ENCODE data around the gene CAMK2N1. TPM values are rescaled to one million over a fixed set of nuclear protein-coding genes. Genes with fewer than 3 reads are reported as not detected.

The CAMK2N1 gene
- polyA plus RNA-seq, 1 donor (not counting 4 experiments of a cell fraction or from before 2014, with no cell fraction given), result 46.0 TPM

- Histone ChIP-seq H3K79me2 (ENCODE audit: control insufficient read depth, insufficient read depth, low read length) (no peaks in the 10 kb centered on the region), H2AFZ (ENCODE audit: control insufficient read depth, low read length) (no peak overlapping the region), H3K27ac (ENCODE audit: control insufficient read depth, insufficient read depth, low read length) (no peak overlapping the region), H4K20me1 (ENCODE audit: control insufficient read depth, extremely low read depth, insufficient read depth, low read length) (no peaks in the 10 kb centered on the region), H3K4me3 (ENCODE audit: control insufficient read depth in 2 of 3, extremely low read depth in 1 of 3, insufficient read depth in 2 of 3, low read depth in 1 of 3, low read length in 3 of 3) (no peak overlapping the region), H3K4me1 (ENCODE audit: control insufficient read depth, extremely low read depth, insufficient read depth, low read length) (peaks cover 33% of the 10 kb centered on the region), H3K36me3 (ENCODE audit: control insufficient read depth in 2 of 2, extremely low read depth in 1 of 2, insufficient read depth in 2 of 2, low read length in 2 of 2) (no peaks in the 10 kb centered on the region), H3K9me3 (ENCODE audit: control insufficient read depth, low read depth, low read length) (no peaks in the 10 kb centered on the region), H3K27me3 (ENCODE audit: control insufficient read depth, extremely low read depth, insufficient read depth, low read length) (no peaks in the 10 kb centered on the region), H3K4me2 (ENCODE audit: control insufficient read depth, extremely low read depth, insufficient read depth, low read depth, low read length) (no peak overlapping the region), H3K9ac (ENCODE audit: control insufficient read depth, extremely low read depth, insufficient read depth, low read length) (no peak overlapping the region), H3K9me1 (ENCODE audit: control insufficient read depth, extremely low read depth, insufficient read depth, low read length) (no peaks in the 10 kb centered on the region)
- TF ChIP-seq EZH2 (IDR thresholded peaks at IDR 0.05; ENCODE audit: low read length), result no peak
- no peak for TF ChIP-seq CTCF (optimal IDR thresholded peaks at IDR 0.05 in 1 of 3, IDR thresholded peaks at IDR 0.05 in 1 of 3, conservative IDR thresholded peaks at IDR 0.05 in 1 of 3; ENCODE audit: extremely low read depth in 1 of 3, insufficient read depth in 2 of 3, low read length in 3 of 3)
- dilution Hi-C loops (cut with MboI; ENCODE audit: extremely low pct_ligation_motif_present, low sequenced_read_pairs), result no loop called here
- FAIRE-seq (no peak), DNase-seq (ENCODE audit: low read depth, low spot score) (no peak)
Observed at GRCh38 chr1:20491866-20492265, 5.9 kb upstream of the CAMK2N1 start.

- no peak overlapping the region for H3K27ac ChIP-seq (ENCODE audit: control insufficient read depth, insufficient read depth, low read length)
- H4K20me1 ChIP-seq (ENCODE audit: control insufficient read depth, extremely low read depth, insufficient read depth, low read length), result no peaks in the 10 kb centered on the region
- no peaks in the 10 kb centered on the region for H3K36me3 ChIP-seq (ENCODE audit: control insufficient read depth in 2 of 2, extremely low read depth in 1 of 2, insufficient read depth in 2 of 2, low read length in 2 of 2)
- no peak overlapping the region for H2AFZ ChIP-seq (ENCODE audit: control insufficient read depth, low read length)
- H3K9ac ChIP-seq (ENCODE audit: control insufficient read depth, extremely low read depth, insufficient read depth, low read length), result no peak overlapping the region
- H3K9me1 ChIP-seq (ENCODE audit: control insufficient read depth, extremely low read depth, insufficient read depth, low read length), result no peaks in the 10 kb centered on the region
- H3K79me2 ChIP-seq (ENCODE audit: control insufficient read depth, insufficient read depth, low read length), result no peaks in the 10 kb centered on the region
- H3K27me3 ChIP-seq (ENCODE audit: control insufficient read depth, extremely low read depth, insufficient read depth, low read length), result no peaks in the 10 kb centered on the region
- FAIRE-seq (no peak), DNase-seq (ENCODE audit: low read depth, low spot score) (no peak)
- no peaks in the 10 kb centered on the region for H3K9me3 ChIP-seq (ENCODE audit: control insufficient read depth, low read depth, low read length)
- H3K4me1 ChIP-seq (ENCODE audit: control insufficient read depth, extremely low read depth, insufficient read depth, low read length), result peaks cover 27% of the 10 kb centered on the region
- no peak overlapping the region for H3K4me2 ChIP-seq (ENCODE audit: control insufficient read depth, extremely low read depth, insufficient read depth, low read depth, low read length)
- no peak for TF ChIP-seq CTCF (optimal IDR thresholded peaks at IDR 0.05 in 1 of 3, IDR thresholded peaks at IDR 0.05 in 1 of 3, conservative IDR thresholded peaks at IDR 0.05 in 1 of 3; ENCODE audit: extremely low read depth in 1 of 3, insufficient read depth in 2 of 3, low read length in 3 of 3)
- no peak for TF ChIP-seq EZH2 (IDR thresholded peaks at IDR 0.05; ENCODE audit: low read length)
- no peak overlapping the region for H3K4me3 ChIP-seq (ENCODE audit: control insufficient read depth in 2 of 3, extremely low read depth in 1 of 3, insufficient read depth in 2 of 3, low read depth in 1 of 3, low read length in 3 of 3)
- dilution Hi-C loops (cut with MboI; ENCODE audit: extremely low pct_ligation_motif_present, low sequenced_read_pairs), result no loop called here
Observed at GRCh38 chr1:20491178-20491577, 5.2 kb upstream of the CAMK2N1 start.
